K562 (cell line): ENCODE data around the gene CERS1. TPM values are rescaled to one million over a fixed set of nuclear protein-coding genes. Genes with fewer than 3 reads are reported as not detected.
A peak's percentile ranks its signal among the peaks of the same experiment; 100 is the strongest.

ENCODE experiments used
- ATAC-seq: fragments of 200-7000 bp; cut with Tn5 transposase; 3 replicates; pipeline ENCODE4 v1.9.1; 2020; ENCODE audit warnings: moderate library complexity
- BruUV-seq: library from RNA; stranded (reverse); fragments of 400-500 nt; replicated peaks from 2 replicates; lab custom pipeline; 2021; lab: Mats Ljungman, UMichigan
- CTCF ChIA-PET: fragments of 300-600 bp; formaldehyde crosslinking; extraction: SDS; loops from one replicate; lab custom pipeline; 2021; ENCODE audit warnings: low intra/inter-chr PET ratio; lab: Yijun Ruan, JAX
- POLR2A ChIA-PET: fragments of 300-600, 350-650 bp; sonication (Branson Sonifier 250); formaldehyde crosslinking; extraction: SDS; loops from one replicate; lab custom pipeline; 2021; ENCODE audit warnings: antibody characterized with exemption, inconsistent platforms; lab: Yijun Ruan, JAX
- DNase-seq, 4 experiments: peaks; one replicate each; pipeline versions ENCODE4 v3.0.0 to v3.0.0-alpha.2; 2011 to 2018; ENCODE audit warnings: low spot score in 3 of 4, mixed read lengths in 3 of 4; ENCODE audit errors: extremely low read depth in 1 of 4
- FAIRE-seq: peaks from 2 replicates; lab custom pipeline; 2011; peaks lifted over from hg19 to GRCh38; lab: Jason Lieb, UNC
- H2AFZ ChIP-seq: 2 replicates; pipeline ENCODE4 v1.6.0; 2011; ENCODE audit warnings: low read depth, low read length, control low read depth, inconsistent platforms
- H3K27ac ChIP-seq: fragments of 200-600 bp; 3 replicates; pipeline ENCODE4 v1.8.0; 2011; ENCODE audit warnings: low read depth, mild to moderate bottlenecking, control low read depth, inconsistent platforms, low read length, moderate library complexity, mixed read lengths; ENCODE audit errors: extremely low read depth
- H3K27me3 ChIP-seq, 2 experiments: fragments of 300-600 bp in 1 of 2; 2 replicates in 1 of 2; 3 replicates in 1 of 2; pipeline versions ENCODE4 v1.6.0 to v1.8.0; 2011; ENCODE audit warnings: inconsistent platforms in 2 of 2, low read length in 2 of 2, mild to moderate bottlenecking in 1 of 2, mixed read lengths in 1 of 2, moderate library complexity in 1 of 2; ENCODE audit not compliant: control insufficient read depth in 2 of 2, insufficient read depth in 2 of 2
- H3K36me3 ChIP-seq: fragments of 300-600 bp; 3 replicates; pipeline ENCODE4 v1.8.0; 2011; ENCODE audit warnings: mild to moderate bottlenecking, low read length, inconsistent platforms; ENCODE audit not compliant: control insufficient read depth, insufficient read depth
- H3K4me1 ChIP-seq, 2 experiments: fragments of 200-600 bp in 1 of 2; replicated peaks in 1 of 2; 2 replicates in 1 of 2; 3 replicates in 1 of 2; pipeline versions ENCODE4 v1.5.1 to v1.8.0; 2011; ENCODE audit warnings: inconsistent platforms in 2 of 2, low read length in 2 of 2, mild to moderate bottlenecking in 1 of 2, mixed read lengths in 1 of 2, moderate library complexity in 1 of 2; ENCODE audit not compliant: control insufficient read depth in 2 of 2, insufficient read depth in 2 of 2
- H3K4me2 ChIP-seq: 2 replicates; pipeline ENCODE4 v1.6.1; 2011; ENCODE audit warnings: low read length, control low read depth, inconsistent platforms, mixed read lengths; ENCODE audit not compliant: insufficient read depth
- H3K4me3 ChIP-seq: fragments of 200-600 bp; sonication (generic), shearing (Covaris generic); 2 replicates; pipeline ENCODE4 v1.5.1; 2016; ENCODE audit warnings: control low read depth, inconsistent platforms
- H3K79me2 ChIP-seq: fragments of 200-600 bp; 3 replicates; pipeline ENCODE4 v1.8.0; 2011; ENCODE audit warnings: low read length, inconsistent platforms; ENCODE audit not compliant: control insufficient read depth, insufficient read depth
- H3K9ac ChIP-seq, 2 experiments: 2 replicates each; pipeline versions ENCODE4 v1.6.0 to v1.6.1; 2011; ENCODE audit warnings: low read depth in 2 of 2, low read length in 2 of 2, control low read depth in 1 of 2, inconsistent platforms in 1 of 2, mild to moderate bottlenecking in 1 of 2, mixed read lengths in 1 of 2; ENCODE audit not compliant: insufficient read depth in 1 of 2
- H3K9me1 ChIP-seq: one replicate; pipeline ENCODE4 v1.6.0; 2011; ENCODE audit warnings: inconsistent platforms, mild to moderate bottlenecking, low read length, moderate library complexity; ENCODE audit not compliant: control insufficient read depth, insufficient read depth
- H3K9me3 ChIP-seq: replicated peaks from 2 replicates; pipeline ENCODE4 v1.5.1; 2011; ENCODE audit warnings: low read depth, low read length, inconsistent platforms; ENCODE audit not compliant: control insufficient read depth, insufficient read depth
- H4K20me1 ChIP-seq: replicated peaks from 2 replicates; pipeline ENCODE4 v1.6.1; 2011; ENCODE audit warnings: low read length, inconsistent platforms, mixed read lengths; ENCODE audit not compliant: control insufficient read depth, insufficient read depth
- BCOR ChIP-seq: fragments of 450-650 bp; IDR thresholded peaks from 2 replicates; pipeline ENCODE4 v1.6.1; 2016
- CBX3 ChIP-seq, 2 experiments: IDR thresholded peaks; 1 replicate in 1 of 2; 2 replicates in 1 of 2; pipeline ENCODE4 v1.6.1; 2012; ENCODE audit warnings: inconsistent platforms in 2 of 2, low read length in 2 of 2, borderline replicate concordance in 1 of 2, control low read depth in 1 of 2
- ELF2 ChIP-seq: fragments of 250-450 bp; sonication (Bioruptor Pico); IDR thresholded peaks from 2 replicates; pipeline ENCODE4 v1.5.0; 2021; ENCODE audit warnings: mild to moderate bottlenecking
- GTF2F1 ChIP-seq: IDR thresholded peaks from 2 replicates; pipeline ENCODE4 v1.6.1; 2011; ENCODE audit warnings: low read depth, low read length, improper control_type of control experiment
- HDGF ChIP-seq: fragments of 450-650 bp; IDR thresholded peaks from 2 replicates; pipeline ENCODE4 v1.6.1; 2016
- HEY1 ChIP-seq: fragments of 250-450 bp; sonication (Bioruptor Pico); IDR thresholded peaks from 2 replicates; pipeline ENCODE4 v1.5.0; 2020; ENCODE audit warnings: mild to moderate bottlenecking, moderate library complexity, borderline replicate concordance
- HOXB6 ChIP-seq: fragments of 250-450 bp; sonication (Bioruptor Pico); IDR thresholded peaks from 2 replicates; pipeline ENCODE4 v1.5.1; 2022; ENCODE audit warnings: mild to moderate bottlenecking, borderline replicate concordance
- L3MBTL2 ChIP-seq: fragments of 450-650 bp; IDR thresholded peaks from 2 replicates; pipeline ENCODE4 v1.6.1; 2016; ENCODE audit warnings: mild to moderate bottlenecking, moderate library complexity
- MAFG ChIP-seq: fragments of 450-650 bp; conservative IDR thresholded peaks from 2 replicates; pipeline ENCODE4 v1.6.1; 2016; ENCODE audit warnings: missing genetic modification characterization, missing compliant biosample characterization
- MECOM ChIP-seq: fragments of 250-450 bp; sonication (Bioruptor Pico); IDR thresholded peaks from 2 replicates; pipeline ENCODE4 v1.8.0; 2022; ENCODE audit warnings: inconsistent platforms
- MTF1 ChIP-seq: fragments of 250-450 bp; sonication (Bioruptor Pico); IDR thresholded peaks from 2 replicates; pipeline ENCODE4 v1.9.0; 2021; ENCODE audit warnings: moderate library complexity, mild to moderate bottlenecking, inconsistent platforms, borderline replicate concordance
- NFIC ChIP-seq: fragments of 450-650 bp; IDR thresholded peaks from 2 replicates; pipeline ENCODE4 v1.6.1; 2017; ENCODE audit warnings: mild to moderate bottlenecking, inconsistent platforms
- NFIX ChIP-seq: fragments of 250-450 bp; sonication (Bioruptor Pico); IDR thresholded peaks from 2 replicates; pipeline ENCODE4 v1.4.0; 2020; ENCODE audit warnings: low read depth, mild to moderate bottlenecking, moderate library complexity
- RBM25 ChIP-seq: fragments of 200-400 bp; formaldehyde crosslinking; IDR thresholded peaks from 2 replicates; pipeline ENCODE4 v1.6.1; 2018; ENCODE audit warnings: low read length, low read depth, moderate library complexity; ENCODE audit not compliant: severe bottlenecking
- TEAD1 ChIP-seq, 2 experiments: fragments of 450-650 bp in 1 of 2; sonication (generic) in 1 of 2; formaldehyde crosslinking; IDR thresholded peaks; 2 replicates each; pipeline versions ENCODE4 v1.4.0 to v1.8.0; 2020 to 2022; ENCODE audit warnings: mild to moderate bottlenecking in 2 of 2, missing genetic modification reagents in 1 of 2
- ZNF561 ChIP-seq: fragments of 450-650 bp; formaldehyde crosslinking; conservative IDR thresholded peaks from 2 replicates; pipeline ENCODE4 v1.4.0; 2020; ENCODE audit warnings: mild to moderate bottlenecking, moderate library complexity
- WGBS: fragments of 100-300 bp; shearing (Covaris generic); methylation state at CpG from one replicate; pipeline ENCODE4 v1.1.6; 2016; ENCODE audit warnings: low coverage, mixed read lengths; ENCODE audit not compliant: insufficient coverage; ENCODE audit errors: missing lambda C conversion rate; 5-methylcytosine and 5-hydroxymethylcytosine counted together
- in situ Hi-C: fragments of 300-500 bp; cut with MboI; formaldehyde crosslinking; loops from 4 replicates; pipeline ENCODE4 v1.15.0; 2018; ENCODE audit warnings: inconsistent platforms, mixed read lengths
- intact Hi-C: fragments of 100-400 bp; cut with micrococcal nuclease; formaldehyde crosslinking; loops from 2 replicates; pipeline ENCODE4 v1.14.2; 2022
- polyA plus RNA-seq, 8 experiments: library from polyadenylated mRNA; depleted of rRNA in 4 of 8; stranded (reverse) in 5 of 8; unstranded in 3 of 8; fragments of >200 nt; fragmentation: Nextera tagmentation in 2 of 8; fragmentation: Illumina TruSeq in 1 of 8; extraction: Ambion mirVana in 2 of 8; extraction: Trizol in 1 of 8; gene quantifications; 2 replicates each; pipeline versions ENCODE4 v1.2.1 to v1.2.3, GENCODE V29; 2011 to 2014; ENCODE audit warnings: inconsistent platforms in 1 of 8, missing spikeins in 1 of 8
- total RNA-seq, 7 experiments: library from RNA; depleted of rRNA in 6 of 7; stranded (reverse); fragments of >200 nt in 6 of 7; fragmentation: Illumina TruSeq in 2 of 7; extraction: Trizol in 2 of 7; gene quantifications; 2 replicates each; pipeline versions ENCODE4 v1.2.1 to v1.2.3, GENCODE V29; 2011 to 2021; ENCODE audit warnings: low replicate concordance in 1 of 7
- TF ChIP-seq, protein P1 (sequence below): sonication (generic); formaldehyde crosslinking; IDR thresholded peaks from 2 replicates; pipeline ENCODE4 v1.8.0; 2022; ENCODE audit warnings: mild to moderate bottlenecking, missing genetic modification reagents
- TF ChIP-seq, protein P2 (sequence below): fragments of 200-800 bp; sonication (Bioruptor generic); IDR thresholded peaks from 2 replicates; pipeline ENCODE4 v1.6.1; 2017; ENCODE audit warnings: missing genetic modification characterization, missing compliant biosample characterization

The CERS1 gene
- total and polyA plus RNA-seq, 9 of the 15 experiments (the other 6 are each of a cell fraction or from before 2014, with no cell fraction given), result 0.33 to 1.5 (median 0.86) TPM; not detected in 2

DNA sequence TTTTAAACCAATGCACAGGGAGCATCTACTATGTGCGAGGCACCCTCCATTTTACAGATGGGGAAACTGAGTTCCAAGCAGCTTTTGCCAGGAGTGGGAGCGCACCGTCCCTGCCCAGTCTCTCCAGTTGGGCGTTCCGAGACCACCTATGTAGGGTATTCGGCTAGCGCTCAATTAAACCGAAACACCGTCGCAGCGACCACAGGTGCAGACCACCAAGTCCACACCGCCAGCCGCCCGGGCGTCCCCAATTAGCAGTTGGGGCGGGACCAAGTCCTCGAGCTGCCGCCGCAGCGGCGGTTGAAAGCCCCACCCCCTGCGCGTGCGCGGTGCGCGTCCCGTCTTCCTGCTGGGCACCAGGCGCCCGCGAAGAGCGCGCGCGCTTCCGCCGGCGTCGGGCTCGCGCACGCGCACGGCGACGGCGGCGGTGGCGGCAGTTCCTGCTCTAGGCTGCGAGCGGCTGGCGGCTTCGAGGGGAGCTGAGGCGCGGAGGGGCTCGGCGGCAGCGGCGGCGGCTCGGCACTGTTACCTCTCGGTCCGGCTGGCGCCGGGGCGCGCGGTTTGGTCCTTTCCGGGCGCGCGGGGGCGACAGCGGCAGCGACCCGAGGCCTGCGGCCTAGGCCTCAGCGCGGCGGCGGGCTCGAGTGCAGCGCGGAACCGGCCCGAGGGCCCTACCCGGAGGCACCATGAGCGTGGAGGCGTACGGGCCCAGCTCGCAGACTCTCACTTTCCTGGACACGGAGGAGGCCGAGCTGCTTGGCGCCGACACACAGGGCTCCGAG is 64.2 kb downstream of the CERS1 start, which contains the start of gene UPF1 (continued):
- TF ChIP-seq MTF1 (CRISPR knock-in tag), result no peak
- TF ChIP-seq NFIC, result no peak

DNA sequence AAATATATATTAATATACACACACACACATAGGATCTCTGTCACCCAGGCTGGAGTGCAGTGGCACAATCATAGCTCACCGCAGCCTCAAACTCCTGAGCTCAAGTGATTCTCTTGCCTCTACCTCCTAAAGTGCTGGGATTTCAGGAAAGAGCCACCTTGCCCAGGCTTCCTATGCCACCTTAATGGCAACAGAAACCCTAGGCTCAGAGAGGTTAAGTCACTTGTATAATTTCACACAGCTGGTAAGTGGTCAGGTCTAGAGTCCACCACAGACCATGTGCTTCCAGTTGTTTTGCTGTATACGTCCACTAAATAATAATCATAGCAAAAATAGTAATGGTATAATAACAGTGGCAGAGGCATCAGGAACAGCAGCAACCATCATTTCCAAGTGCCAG is 65.5 kb downstream of the CERS1 start:
- no peak overlapping the region for H3K9ac ChIP-seq
- ChIA-PET CTCF (no interaction called here), POLR2A (interaction anchor here (3.5 kb wide), 1 partner anchor 11 kb away, joined by 34 read pairs; no protein-coding TSS in a partner anchor)
- DNase-seq (no peak), FAIRE-seq (no peak), ATAC-seq (no peak)
- BruUV-seq, result no TSS peak
- H3K27me3 ChIP-seq, result no peaks in the 10 kb centered on the region
- H3K4me3 ChIP-seq, result no peak overlapping the region
- intact Hi-C loops, result loop anchor here (5.0 kb wide), 1 partner anchor 193 kb away; the partner anchor contains the start of gene KLHL26
- H3K4me1 ChIP-seq, result peaks cover 9 to 22% of the 10 kb centered on the region in 2 experiments
- in situ Hi-C loops, result no loop called here
- H3K9me3 ChIP-seq, result peaks cover 2% of the 10 kb centered on the region; the same call in 1 of the 2 replicates
- peaks cover 30% of the 10 kb centered on the region for H4K20me1 ChIP-seq
- peaks cover 40% of the 10 kb centered on the region for H3K79me2 ChIP-seq
- H3K27ac ChIP-seq, result no peak overlapping the region
- H3K4me2 ChIP-seq, result no peak overlapping the region
- 65% methylated on average over 2 of the region's 2 CpGs for WGBS
- no peak overlapping the region for H2AFZ ChIP-seq
- peaks cover under 1% of the 10 kb centered on the region for H3K9me1 ChIP-seq
- H3K36me3 ChIP-seq, result peaks cover 20% of the 10 kb centered on the region
- TF ChIP-seq, protein P1, sequence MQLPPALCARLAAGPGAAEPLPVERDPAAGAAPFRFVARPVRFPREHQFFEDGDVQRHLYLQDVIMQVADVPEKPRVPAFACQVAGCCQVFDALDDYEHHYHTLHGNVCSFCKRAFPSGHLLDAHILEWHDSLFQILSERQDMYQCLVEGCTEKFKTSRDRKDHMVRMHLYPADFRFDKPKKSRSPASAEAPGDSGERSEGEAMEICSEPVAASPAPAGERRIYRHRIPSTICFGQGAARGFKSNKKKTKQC (CRISPR knock-in tag), result no peak
- no peak for TF ChIP-seq TEAD1 (CRISPR knock-in tag; IDR thresholded peaks at IDR 0.05)
- no peak for TF ChIP-seq HOXB6
- peak; percentile 77 for TF ChIP-seq BCOR
- no peak for TF ChIP-seq ZNF561 (CRISPR knock-in tag)
- no peak for TF ChIP-seq ELF2
- TF ChIP-seq NFIX (CRISPR knock-in tag), result no peak
- TF ChIP-seq, protein P2, sequence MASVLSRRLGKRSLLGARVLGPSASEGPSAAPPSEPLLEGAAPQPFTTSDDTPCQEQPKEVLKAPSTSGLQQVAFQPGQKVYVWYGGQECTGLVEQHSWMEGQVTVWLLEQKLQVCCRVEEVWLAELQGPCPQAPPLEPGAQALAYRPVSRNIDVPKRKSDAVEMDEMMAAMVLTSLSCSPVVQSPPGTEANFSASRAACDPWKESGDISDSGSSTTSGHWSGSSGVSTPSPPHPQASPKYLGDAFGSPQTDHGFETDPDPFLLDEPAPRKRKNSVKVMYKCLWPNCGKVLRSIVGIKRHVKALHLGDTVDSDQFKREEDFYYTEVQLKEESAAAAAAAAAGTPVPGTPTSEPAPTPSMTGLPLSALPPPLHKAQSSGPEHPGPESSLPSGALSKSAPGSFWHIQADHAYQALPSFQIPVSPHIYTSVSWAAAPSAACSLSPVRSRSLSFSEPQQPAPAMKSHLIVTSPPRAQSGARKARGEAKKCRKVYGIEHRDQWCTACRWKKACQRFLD (CRISPR knock-in tag), result no peak
- TF ChIP-seq CBX3 (IDR thresholded peaks at IDR 0.05; ENCODE audit: borderline replicate concordance in 1 of 2, low read length in 2 of 2), result no peak
- peak; percentile 73 for TF ChIP-seq RBM25
- TF ChIP-seq MECOM (CRISPR knock-in tag), result no peak
- no peak for TF ChIP-seq L3MBTL2
- no peak for TF ChIP-seq MAFG
- TF ChIP-seq HEY1 (CRISPR knock-in tag), result no peak
- TF ChIP-seq HDGF, result no peak
- TF ChIP-seq GTF2F1, result no peak
